Measurements from ENCODE around the gene C5orf52.

GRCh38 chr5:157669701-157670097 lies 1.6 kb upstream of the C5orf52 start:
- no peak for TF ChIP-seq CTCF (IDR thresholded peaks at IDR 0.05)
- TF ChIP-seq POLR2A (IDR thresholded peaks at IDR 0.05): no peak
- no peak for TF ChIP-seq EP300 (IDR thresholded peaks at IDR 0.05; ENCODE audit: low read depth)

Data from transverse colon (tissue), 3 donors.